PC-9 (cell line): Measurements from ENCODE around the gene KRTAP10-1. TPM values are rescaled to one million over a fixed set of nuclear protein-coding genes. Genes with fewer than 3 reads are reported as not detected.

Experiments used
- BruUV-seq: library from RNA; stranded (reverse); fragments of 400-500 nt; replicated peaks from 2 replicates; lab custom pipeline; 2021; lab: Mats Ljungman, UMichigan
- CTCF ChIA-PET: fragments of 300-600 bp; sonication (Branson Sonifier 250); formaldehyde crosslinking; loops from one replicate; lab custom pipeline; 2022; ENCODE audit warnings: antibody characterized with exemption; lab: Charles Lee
- POLR2A ChIA-PET: fragments of 300-600 bp; sonication (Branson Sonifier 250); formaldehyde crosslinking; loops from one replicate; lab custom pipeline; 2022; ENCODE audit warnings: antibody characterized with exemption; ENCODE audit not compliant: unreplicated experiment; lab: Charles Lee
- DNase-seq, 2 experiments: peaks; one replicate each; pipeline versions ENCODE4 v3.0.0 to v3.0.0-alpha.2; 2015 to 2022; ENCODE audit warnings: mixed read lengths in 1 of 2
- H2AFZ ChIP-seq: fragments of 200-600 bp; sonication (generic); 2 replicates; pipeline ENCODE4 v1.8.1; 2017; ENCODE audit warnings: antibody characterized with exemption
- H3F3A ChIP-seq: fragments of 200-600 bp; sonication (generic); 2 replicates; pipeline ENCODE4 v1.8.1; 2017; ENCODE audit warnings: antibody characterized with exemption, mild to moderate bottlenecking, low read depth; ENCODE audit not compliant: insufficient read depth
- H3K27ac ChIP-seq: fragments of 200-600 bp; sonication (generic); 2 replicates; pipeline ENCODE4 v1.6.1; 2016; ENCODE audit warnings: mixed run types
- H3K27me3 ChIP-seq: fragments of 200-600 bp; sonication (generic); 2 replicates; pipeline ENCODE4 v1.6.1; 2016; ENCODE audit warnings: low read depth, mixed run types; ENCODE audit not compliant: insufficient read depth
- H3K36me3 ChIP-seq: fragments of 200-600 bp; sonication (generic); 2 replicates; pipeline ENCODE4 v1.6.1; 2016; ENCODE audit warnings: low read depth, mixed run types
- H3K4me1 ChIP-seq: fragments of 200-600 bp; sonication (generic); replicated peaks from 2 replicates; pipeline ENCODE4 v1.6.1; 2016; ENCODE audit warnings: mixed run types; ENCODE audit not compliant: insufficient read depth
- H3K4me2 ChIP-seq: fragments of 200-600 bp; sonication (generic); 2 replicates; pipeline ENCODE4 v1.6.1; 2017; ENCODE audit warnings: mixed run types
- H3K4me3 ChIP-seq: fragments of 200-600 bp; sonication (generic); 2 replicates; pipeline ENCODE4 v1.6.1; 2016; ENCODE audit warnings: mixed run types
- H3K79me2 ChIP-seq: fragments of 200-600 bp; sonication (generic); 2 replicates; pipeline ENCODE4 v1.6.1; 2017; ENCODE audit warnings: low read depth, mixed run types
- H3K9me2 ChIP-seq: fragments of 200-600 bp; sonication (generic); 2 replicates; pipeline ENCODE4 v1.8.1; 2017; ENCODE audit warnings: mild to moderate bottlenecking; ENCODE audit not compliant: insufficient read depth
- H3K9me3 ChIP-seq: fragments of 200-600 bp; sonication (generic); 2 replicates; pipeline ENCODE4 v1.8.1; 2016; ENCODE audit warnings: low read depth; ENCODE audit not compliant: insufficient read depth
- H4K20me1 ChIP-seq: fragments of 200-600 bp; sonication (generic); 2 replicates; pipeline ENCODE4 v1.8.1; 2017; ENCODE audit not compliant: insufficient read depth
- EZH2 ChIP-seq: fragments of 200-600 bp; sonication (generic); IDR thresholded peaks from 2 replicates; pipeline ENCODE4 v1.8.0; 2017; ENCODE audit warnings: antibody characterized with exemption, low read depth
- intact Hi-C: fragments of 100-400 bp; cut with micrococcal nuclease; formaldehyde crosslinking; loops from one replicate; pipeline ENCODE4 v1.10.0; 2022; ENCODE audit not compliant: unreplicated experiment
- total RNA-seq: library from RNA; stranded (reverse); gene quantifications from 2 replicates; pipeline ENCODE4 v1.2.3, GENCODE V29; 2021
- TF ChIP-seq, protein P1 (sequence below): fragments of 200-600 bp; sonication (generic); conservative IDR thresholded peaks from 2 replicates; pipeline ENCODE4 v1.6.1; 2017; ENCODE audit warnings: mixed run types, antibody characterized with exemption, mild to moderate bottlenecking, moderate library complexity

Gene KRTAP10-1
- total RNA-seq, 1 experiment from 2014 or later = not detected

DNA sequence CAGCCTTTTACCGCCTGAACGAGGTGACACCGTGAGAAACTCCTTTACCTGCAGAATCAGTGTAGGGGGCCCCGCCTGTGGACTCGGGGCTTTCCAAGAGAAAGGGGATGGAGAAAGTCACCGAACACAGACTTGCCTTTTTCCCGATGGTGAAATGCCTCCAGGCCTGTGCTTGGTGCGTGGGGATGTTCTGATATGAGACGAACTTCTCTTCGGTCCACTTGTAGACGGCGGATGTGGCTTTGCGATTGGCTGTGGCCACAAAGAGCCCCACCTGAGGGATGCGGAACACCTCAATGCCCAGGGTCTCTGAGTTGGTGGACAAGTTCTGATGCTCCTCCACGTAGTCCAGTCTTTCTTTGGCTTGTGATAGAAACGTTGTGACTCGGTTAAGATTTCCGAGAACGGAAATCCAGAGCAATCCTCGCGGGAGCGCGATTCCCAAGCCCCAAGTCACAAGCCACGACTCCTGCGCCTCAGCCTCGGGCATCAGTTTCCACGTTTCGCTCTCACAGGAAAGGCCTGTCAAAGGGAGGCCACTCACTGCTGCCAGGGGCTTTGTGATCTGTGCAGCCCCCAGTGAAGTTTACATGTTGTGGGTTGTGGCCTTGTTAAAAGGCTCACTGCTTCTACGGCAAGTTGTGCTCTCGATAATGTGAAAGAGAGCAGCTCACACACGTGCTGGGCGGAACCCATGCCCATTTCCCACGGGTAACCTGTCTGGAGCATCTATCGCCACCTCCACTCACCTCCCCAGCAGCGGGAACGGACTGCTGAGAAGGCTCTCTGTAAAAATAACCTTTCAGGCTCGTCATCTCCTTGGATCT lies 12.6 kb downstream of the KRTAP10-1 start:
- Histone ChIP-seq H3K9me3 (no peaks in the 10 kb centered on the region), H3F3A (peaks cover 3% of the 10 kb centered on the region; the same call in 1 of the 2 replicates), H2AFZ (no peak overlapping the region), H3K4me3 (no peak overlapping the region), H3K4me2 (no peak overlapping the region), H3K27me3 (peaks cover 54% of the 10 kb centered on the region), H3K4me1 (no peaks in the 10 kb centered on the region), H3K36me3 (no peaks in the 10 kb centered on the region), H4K20me1 (no peaks in the 10 kb centered on the region), H3K9me2 (no peaks in the 10 kb centered on the region), H3K27ac (no peak overlapping the region), H3K79me2 (no peaks in the 10 kb centered on the region)
- ChIA-PET CTCF (no interaction called here), POLR2A (no interaction called here)
- no peak for DNase-seq
- no TSS peak for BruUV-seq
- intact Hi-C loops = no loop called here
- TF ChIP-seq, protein P1, sequence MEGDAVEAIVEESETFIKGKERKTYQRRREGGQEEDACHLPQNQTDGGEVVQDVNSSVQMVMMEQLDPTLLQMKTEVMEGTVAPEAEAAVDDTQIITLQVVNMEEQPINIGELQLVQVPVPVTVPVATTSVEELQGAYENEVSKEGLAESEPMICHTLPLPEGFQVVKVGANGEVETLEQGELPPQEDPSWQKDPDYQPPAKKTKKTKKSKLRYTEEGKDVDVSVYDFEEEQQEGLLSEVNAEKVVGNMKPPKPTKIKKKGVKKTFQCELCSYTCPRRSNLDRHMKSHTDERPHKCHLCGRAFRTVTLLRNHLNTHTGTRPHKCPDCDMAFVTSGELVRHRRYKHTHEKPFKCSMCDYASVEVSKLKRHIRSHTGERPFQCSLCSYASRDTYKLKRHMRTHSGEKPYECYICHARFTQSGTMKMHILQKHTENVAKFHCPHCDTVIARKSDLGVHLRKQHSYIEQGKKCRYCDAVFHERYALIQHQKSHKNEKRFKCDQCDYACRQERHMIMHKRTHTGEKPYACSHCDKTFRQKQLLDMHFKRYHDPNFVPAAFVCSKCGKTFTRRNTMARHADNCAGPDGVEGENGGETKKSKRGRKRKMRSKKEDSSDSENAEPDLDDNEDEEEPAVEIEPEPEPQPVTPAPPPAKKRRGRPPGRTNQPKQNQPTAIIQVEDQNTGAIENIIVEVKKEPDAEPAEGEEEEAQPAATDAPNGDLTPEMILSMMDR = no peak
- no peak for TF ChIP-seq EZH2

DNA sequence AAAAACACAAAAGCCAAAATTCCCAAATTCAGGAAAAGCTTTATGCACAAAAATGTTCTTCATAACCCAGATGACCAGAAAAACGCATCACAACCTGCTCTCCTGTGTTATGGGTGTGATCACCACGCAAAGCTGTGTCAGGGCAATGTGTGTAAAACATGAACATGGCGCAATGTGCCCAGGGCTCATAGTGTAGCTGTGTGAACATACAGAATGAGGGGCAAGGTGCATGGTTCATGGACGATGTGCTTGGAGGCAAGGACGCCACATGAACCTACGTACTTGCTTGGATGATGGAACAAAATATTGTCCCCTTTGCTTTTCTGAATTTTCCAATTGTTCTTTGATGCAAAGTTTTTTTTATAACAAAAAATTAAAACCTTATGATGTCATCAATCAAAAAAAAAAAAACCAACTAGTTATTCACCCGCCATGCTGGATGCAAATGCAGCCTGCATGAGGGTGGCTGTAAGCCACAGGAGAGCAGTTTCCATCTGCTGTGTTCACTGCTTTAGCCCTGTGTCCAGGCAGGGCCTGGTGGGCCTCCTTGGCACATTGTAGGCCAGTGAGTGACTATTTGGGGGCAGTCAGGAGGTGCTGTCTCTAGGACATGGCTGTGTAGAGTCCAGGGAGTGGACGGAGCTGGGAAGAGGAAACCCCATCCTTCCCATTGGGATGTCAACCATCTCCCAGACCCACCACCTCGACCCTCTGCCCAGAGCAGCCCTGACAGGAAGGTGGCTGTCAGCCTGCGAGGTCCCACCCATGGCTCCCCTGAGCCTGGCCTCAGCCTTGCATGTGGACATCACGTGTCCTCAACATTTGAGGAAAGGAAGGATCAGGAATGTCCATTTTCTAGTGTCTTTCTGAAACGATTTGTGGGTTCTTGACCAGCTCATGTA lies 13.6 kb downstream of the KRTAP10-1 start:
- Histone ChIP-seq H3K27me3 (peaks cover 50% of the 10 kb centered on the region), H3K79me2 (no peaks in the 10 kb centered on the region), H3K4me2 (no peak overlapping the region), H3K9me3 (no peaks in the 10 kb centered on the region), H3K4me1 (no peaks in the 10 kb centered on the region), H4K20me1 (no peaks in the 10 kb centered on the region), H3K9me2 (no peaks in the 10 kb centered on the region), H3K36me3 (no peaks in the 10 kb centered on the region), H3K27ac (no peak overlapping the region), H2AFZ (no peak overlapping the region), H3K4me3 (no peak overlapping the region), H3F3A (peaks cover 3% of the 10 kb centered on the region; the same call in 1 of the 2 replicates)
- DNase-seq = no peak
- intact Hi-C loops = no loop called here
- BruUV-seq = no TSS peak
- no peak for TF ChIP-seq EZH2
- TF ChIP-seq, protein P1 = no peak
- ChIA-PET POLR2A (no interaction called here), CTCF (no interaction called here)

DNA sequence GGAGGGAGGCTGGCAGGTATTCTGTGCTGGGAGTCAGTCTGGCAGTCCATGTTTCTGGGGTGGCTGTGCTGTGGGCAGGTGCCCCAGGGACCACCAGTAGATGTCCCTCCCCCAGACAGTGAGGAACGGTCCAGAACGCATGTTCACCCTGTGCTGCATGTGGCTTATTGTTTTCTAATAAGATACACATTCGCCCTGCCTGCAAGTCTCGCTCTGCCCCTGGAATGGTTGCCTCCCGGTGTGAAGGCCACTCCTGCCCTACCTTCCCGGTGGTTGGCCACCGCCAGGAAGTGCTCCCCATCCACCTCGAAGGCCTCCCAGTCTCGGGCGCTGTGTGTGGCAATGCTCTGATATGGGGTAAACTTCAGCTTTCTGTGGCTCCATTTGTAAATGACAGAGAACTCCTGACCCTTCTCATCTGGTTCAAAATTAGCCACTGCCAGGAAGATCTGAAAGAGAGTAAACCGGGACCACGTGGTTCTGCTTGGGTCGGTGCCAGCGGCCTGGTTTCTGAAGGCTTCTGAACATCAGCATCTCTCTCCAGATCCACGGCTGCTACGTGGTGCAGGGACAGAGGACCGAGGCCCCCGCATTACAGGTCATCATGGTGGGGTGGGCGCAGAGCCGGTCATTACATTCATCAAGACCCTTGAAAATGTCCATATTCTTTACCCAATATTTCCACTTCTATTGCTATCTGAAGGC lies 14.5 kb downstream of the KRTAP10-1 start:
- POLR2A ChIA-PET = no interaction called here
- Histone ChIP-seq H3K4me2 (no peak overlapping the region), H3K27ac (no peak overlapping the region), H3K36me3 (no peaks in the 10 kb centered on the region), H4K20me1 (no peaks in the 10 kb centered on the region), H3K9me2 (no peaks in the 10 kb centered on the region), H2AFZ (no peak overlapping the region), H3K79me2 (no peaks in the 10 kb centered on the region), H3K9me3 (no peaks in the 10 kb centered on the region), H3K4me3 (no peak overlapping the region), H3F3A (peaks cover 3% of the 10 kb centered on the region; the same call in 1 of the 2 replicates), H3K27me3 (peaks cover 52% of the 10 kb centered on the region), H3K4me1 (no peaks in the 10 kb centered on the region)
- TF ChIP-seq, protein P1 = no peak
- TF ChIP-seq EZH2 = no peak
- DNase-seq = no peak
- BruUV-seq = no TSS peak
- intact Hi-C loops = no loop called here
- CTCF ChIA-PET = no interaction called here
